IPS DF 4.7 (cell line): ENCODE data around the gene TDRD1.

Experiments
- DNase-seq: peaks from one replicate; pipeline ENCODE4 v3.0.0-alpha.2; 2013; ENCODE audit warnings: low spot score; ENCODE audit errors: extremely low read depth

Gene TDRD1

DNA sequence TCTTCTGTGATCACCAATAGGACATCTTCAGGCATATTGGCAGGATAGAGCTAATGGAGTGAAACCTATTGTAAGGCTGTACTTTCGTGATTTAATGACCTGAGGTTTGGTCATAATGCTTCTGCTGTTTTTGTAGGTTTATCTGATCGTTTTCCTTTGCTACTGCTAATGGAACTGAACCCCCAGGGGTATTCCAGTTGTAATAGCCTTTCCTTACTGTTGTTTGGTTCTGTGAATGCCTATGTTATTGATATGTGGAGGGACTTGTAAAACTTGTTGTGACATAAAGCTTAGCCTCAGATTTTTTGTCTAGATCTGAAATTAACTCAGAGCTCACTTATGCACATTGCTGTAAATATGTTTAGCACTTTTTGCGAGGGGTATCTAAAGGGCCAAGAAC is 49.0 kb downstream of the TDRD1 start:
- no peak for DNase-seq

DNA sequence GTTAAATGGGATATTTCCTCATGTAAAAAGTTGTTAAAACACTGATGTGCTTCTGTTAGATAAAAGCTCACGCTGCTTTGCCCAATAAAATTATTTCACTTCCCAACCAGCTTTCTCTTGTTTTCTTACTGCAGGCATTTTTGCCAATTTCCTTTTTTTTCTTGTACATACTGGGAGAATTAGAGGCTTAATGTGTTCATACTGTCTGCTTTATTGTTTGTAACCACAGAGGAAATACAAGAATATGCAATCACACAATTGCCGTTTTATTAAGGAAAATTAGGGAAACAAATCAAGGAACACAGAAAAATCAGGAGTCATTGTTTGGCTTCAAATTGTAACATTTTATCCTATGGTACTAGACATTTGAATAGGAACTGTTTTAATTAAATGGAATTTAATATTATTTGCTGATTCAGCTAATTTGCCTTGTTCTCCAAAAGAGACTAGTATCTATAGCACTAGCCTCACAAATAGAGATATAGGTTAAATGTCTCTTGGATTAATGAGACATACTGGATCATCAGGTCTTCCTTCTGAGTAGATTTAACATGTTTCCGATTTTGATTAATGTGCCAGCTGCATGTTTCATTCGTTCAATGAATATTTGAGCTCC is 53.5 kb downstream of the TDRD1 start:
- DNase-seq, result no peak

DNA sequence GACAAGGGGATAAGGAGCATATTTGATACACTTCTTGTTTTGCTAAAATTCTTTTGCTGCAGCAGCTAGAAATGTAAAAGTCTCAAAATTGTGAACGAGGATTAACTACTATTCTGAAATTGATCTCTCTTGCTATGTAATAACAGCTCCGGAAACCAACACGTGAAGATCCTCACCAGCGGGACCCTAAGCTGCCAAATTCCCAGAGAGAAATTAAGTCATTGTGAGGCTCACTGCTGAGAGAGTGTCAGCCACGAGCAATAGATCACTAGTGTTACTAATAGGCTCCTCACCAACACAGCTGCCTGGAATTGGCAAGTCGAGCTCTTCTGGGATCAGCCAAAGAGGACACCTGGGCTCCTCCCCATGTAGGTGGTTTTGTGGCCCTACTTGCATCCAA is 54.3 kb downstream of the TDRD1 start:
- no peak for DNase-seq

DNA sequence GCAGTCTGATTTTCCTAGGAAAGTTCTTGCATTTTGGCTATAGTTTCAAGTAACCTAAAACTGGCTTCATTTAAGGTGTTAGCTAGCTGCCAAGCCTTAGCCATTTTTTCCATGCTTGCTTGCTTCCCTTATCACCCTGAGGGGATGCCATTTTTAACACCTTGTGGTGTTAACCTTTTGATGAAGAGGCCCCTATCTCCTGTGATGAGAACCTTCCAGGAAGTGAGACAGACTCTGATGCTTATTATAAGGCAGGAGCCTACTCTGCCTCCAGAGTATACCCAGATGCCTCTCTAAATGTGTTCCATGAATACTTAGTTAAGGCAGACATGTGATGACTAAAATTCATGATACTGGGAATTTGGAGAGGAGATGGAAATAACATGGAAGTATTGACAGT is 55.0 kb downstream of the TDRD1 start:
- no peak for DNase-seq

DNA sequence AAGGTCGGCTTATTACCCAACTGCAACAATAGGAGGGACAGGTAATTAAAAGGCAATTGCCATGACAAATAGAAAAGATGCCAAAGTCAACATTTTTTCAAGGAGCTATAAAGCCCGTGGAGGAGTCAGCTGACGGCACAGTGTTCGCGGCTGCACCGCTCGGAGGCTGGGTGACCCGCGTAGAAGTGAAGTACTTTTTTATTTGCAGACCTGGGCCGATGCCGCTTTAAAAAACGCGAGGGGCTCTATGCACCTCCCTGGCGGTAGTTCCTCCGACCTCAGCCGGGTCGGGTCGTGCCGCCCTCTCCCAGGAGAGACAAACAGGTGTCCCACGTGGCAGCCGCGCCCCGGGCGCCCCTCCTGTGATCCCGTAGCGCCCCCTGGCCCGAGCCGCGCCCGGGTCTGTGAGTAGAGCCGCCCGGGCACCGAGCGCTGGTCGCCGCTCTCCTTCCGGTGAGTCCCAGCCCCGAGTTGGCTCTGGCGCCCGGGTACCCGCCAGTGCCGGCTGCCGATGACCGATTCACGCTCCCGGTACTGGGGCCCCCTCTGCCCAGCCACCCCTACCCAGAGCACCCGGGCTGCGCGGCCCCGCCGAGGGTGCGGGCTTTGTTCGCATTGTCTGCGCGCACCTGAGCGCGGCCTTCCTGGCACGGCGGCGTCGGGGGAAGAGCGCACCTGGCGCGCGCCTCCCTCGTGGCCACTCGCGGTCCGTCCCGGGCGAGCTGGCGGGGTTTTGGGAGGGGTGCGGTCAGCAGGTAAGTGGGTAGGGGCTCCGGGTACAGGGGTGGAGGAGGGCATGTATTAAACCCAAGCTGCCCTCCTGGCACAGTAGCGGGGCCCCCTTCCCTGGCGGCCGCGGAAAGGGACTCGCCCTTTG is 60.2 kb downstream of the TDRD1 start, which contains the start of gene VWA2:
Gene VWA2, plus strand, starts transcription at position 138 of the 877 bp plus-strand sequence. CDS start 9,460 bp downstream, outside the sequence.
- DNase-seq, result no peak

DNA sequence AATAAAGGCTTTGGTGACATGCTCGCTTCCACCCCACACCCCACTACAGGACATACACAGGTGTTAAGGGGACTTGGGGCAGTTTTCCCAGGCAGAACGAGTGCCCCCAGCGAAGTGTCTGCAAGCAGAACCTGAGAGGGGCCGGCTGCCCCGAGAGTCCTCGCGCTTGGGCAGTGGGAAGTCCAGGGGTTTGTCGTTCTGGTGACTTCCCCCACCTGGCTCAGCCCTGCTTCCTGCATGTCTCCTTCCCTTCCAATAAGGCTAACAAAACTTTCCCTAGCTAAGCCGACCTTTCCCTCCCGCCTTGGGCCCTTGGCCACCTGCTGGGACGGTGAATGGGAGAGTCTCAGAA is 60.8 kb downstream of the TDRD1 start:
- no peak for DNase-seq

DNA sequence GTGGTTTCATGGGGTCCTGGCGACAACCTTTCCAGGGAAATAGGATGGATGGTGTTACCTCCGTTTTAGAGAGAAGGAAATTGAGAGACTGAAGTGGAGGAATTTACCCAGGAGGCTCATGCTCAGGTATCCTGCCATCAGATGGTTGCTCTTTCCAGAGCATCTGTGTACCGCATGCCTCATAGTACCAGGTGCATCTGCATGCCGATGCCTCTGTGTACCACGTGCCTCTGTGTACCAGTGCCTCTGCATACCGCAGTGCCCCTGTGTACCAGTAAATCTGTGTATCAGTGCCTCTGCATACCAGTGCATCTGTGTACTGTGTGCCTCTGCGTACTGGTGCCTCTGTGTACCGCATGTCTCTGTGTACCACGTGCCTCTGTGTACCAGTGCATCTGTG is 63.1 kb downstream of the TDRD1 start:
- DNase-seq, result no peak

DNA sequence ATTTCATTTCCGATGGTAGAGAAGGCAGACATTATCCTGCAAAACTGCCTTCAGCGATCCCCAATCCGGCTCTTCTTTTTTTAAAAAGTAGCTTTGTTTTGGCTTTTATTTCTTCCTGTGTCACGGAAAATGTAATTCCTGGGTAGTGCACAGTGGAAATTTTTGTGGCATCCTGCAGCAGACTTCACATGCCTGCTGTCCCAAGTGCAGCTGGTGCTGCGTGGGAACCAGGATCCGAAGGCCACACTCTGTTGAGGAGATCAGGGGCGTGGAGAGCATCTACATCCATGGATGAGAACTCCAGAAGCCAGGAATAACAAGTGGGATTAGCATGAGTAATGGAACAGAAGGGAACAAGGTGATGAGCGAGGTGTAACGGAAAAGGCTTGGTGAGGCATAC is 64.5 kb downstream of the TDRD1 start:
- no peak for DNase-seq

DNA sequence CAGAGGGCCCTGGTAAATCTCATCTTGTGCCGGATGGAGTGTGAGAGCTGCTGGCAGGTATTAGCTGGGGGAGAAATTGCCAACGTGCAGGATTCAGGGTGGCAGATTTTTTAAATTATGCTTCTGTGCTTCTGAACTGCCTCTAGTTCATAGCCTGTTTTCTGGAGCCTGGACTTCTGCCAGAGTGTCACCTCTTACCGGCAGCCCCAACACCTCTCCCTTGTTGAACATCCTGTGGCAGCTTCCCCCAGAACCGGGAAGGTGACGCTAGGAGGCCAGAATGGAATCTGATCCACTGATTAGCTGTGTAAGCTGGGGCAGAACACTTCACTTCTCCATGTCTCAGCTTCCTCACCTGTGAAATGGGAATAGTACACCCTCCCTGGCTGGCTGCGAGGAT is 65.0 kb downstream of the TDRD1 start:
- no peak for DNase-seq

DNA sequence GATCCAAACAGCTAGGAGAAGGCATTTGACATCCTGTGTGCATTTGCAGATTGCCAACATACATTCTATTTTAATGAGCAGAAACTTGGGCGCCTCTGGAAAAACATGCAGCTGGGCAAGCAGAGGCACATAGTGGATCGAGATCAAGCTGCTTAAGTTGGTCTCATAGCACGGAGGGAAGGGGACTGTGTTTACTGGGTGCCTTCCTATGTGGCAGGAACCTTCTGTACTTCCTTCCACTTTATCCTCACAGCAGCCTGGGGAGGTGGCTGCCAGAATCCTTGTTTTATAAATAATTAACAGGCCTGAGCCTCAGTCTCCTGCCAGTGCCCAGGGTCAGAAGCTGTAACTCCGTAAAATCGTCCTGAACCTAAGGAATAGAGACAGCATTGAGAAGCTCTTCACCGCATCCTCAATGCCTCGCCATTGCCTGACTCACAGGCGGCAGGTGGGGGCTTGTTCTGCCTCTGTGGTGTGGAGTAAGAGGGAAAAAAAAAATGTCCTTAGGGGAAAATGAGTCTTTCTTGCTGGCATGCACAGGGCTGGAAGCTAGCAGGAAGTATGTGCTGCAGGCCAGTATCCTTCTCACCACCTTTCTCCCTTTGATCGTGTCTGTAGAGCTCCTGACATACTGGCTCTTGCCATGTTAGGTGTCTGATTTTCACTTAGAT is 66.1 kb downstream of the TDRD1 start:
- DNase-seq, result no peak

DNA sequence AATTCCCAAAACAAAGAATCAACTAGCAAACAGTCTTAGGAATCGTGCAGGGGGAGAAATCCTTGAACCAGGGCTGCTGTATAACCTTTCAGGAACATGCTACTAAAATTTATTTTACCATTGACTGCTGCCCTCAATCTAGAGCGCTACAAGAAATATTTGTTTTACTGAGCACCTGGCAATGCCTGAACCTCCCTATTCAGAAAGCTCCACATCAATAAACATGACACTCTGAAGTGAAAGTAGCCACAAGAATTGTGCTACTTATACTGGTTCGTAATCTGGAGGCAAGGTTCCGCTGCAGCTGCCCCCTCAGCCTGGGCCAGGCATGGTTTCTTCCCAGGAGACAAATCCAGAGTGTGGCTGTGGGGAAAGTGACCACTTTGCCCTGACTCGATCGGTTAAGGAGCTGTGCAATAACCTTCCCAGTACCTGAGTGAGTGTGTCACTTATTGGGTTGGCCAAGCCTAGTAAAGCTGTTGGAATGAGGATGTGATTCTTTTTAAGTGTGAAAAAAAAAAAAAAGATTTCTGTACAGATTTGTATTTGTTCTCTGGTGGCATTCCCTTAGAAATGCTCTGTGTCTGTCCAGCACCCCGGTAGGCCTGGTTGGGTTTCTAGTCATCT is 67.6 kb downstream of the TDRD1 start:
- no peak for DNase-seq

DNA sequence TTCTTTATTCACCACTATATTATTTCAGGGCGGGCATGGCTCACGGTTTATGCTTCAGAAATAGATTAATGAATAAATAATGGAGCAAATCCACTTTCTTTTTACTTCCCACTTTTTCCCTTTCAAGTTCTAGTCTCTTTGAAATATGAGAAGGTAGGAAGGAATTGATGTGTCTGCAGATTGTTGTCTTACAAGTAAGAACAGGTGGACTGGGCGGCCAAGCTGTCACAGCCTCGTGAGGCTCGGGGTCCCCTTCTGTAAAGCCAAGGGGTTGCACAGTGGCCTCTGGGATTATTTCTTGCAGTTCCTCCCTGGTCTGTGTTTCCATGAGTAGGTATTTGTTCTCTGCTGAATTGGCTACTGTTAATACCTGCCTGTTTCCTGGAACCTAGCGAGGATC is 71.1 kb downstream of the TDRD1 start:
- DNase-seq, result no peak

DNA sequence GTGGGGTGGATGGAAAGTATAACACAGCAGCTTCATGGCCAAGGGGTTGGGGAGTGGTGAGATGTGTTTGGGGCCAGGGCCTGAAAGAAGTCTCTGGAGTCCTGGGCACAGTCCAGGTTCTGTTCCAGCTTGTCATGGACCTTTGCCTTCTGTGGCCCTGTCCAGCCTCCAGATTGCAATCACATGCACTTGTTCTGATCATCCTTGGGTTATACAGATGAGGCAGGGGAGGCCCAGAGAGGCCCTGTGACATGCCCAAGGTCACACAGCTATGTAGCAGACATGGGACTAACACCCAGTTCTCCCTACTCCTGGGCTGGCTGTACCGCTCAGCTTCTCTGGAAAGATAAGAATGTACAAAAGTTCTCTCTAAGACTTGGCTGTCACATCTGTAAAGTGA is 71.6 kb downstream of the TDRD1 start:
- DNase-seq, result no peak

DNA sequence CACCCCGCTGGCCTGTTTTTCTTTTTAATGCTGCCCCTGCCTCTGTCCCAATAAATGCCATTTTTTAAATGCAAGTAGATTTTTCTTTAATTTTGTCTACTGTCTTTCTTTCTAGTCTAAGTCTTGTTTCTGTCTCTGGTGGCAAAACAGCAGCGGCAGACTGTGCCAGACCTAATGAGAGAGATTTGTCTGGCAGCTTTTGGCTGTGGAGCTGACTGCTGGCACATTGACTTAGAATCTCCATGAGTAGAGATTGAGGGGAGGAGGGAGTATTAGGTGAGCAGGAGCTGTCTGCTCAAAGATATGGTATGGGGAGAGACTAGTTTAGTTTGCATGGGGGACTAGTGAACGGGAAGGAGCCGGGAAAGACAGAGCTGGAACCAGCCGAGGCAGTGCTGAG is 72.9 kb downstream of the TDRD1 start:
- DNase-seq, result no peak

DNA sequence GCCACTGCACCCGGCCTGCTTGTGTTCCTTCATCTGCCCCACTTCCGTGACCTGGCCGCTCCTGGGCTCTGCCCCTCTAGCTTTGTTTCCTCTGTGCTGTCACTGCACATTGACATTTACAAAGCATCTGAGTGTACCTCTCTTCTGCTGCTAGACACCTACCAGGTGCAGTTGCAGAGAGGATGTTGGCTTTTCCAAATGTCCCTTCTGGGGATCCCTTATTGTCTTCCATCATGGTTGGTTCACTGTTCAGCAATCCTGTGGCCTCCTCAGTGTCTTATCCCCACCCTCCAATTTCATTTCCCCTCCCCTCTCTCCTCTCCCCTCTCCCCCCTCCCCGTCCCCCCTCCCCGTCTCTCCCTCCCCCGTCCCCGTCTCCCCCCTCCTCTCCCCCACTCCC is 73.7 kb downstream of the TDRD1 start:
- no peak for DNase-seq

DNA sequence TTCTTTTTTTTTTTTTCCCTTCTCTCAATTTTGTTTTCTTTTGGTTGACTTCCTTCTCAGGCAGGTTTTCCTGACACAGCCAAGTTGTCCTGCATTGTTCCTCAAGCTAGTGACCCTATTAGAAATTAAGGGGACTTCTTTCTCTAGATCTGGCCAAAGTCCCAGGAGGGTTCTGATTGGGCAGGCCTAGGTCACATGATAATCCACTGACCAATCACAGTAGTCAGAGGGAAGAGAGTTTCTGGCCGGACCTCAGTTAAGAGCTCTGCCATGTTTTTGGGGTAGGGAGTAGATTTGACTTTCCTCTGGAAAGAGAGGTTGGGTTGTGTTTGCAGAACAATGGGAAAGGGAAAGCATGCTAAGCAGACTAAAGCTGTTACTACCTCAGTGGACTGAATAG is 76.1 kb downstream of the TDRD1 start:
- DNase-seq, result no peak

DNA sequence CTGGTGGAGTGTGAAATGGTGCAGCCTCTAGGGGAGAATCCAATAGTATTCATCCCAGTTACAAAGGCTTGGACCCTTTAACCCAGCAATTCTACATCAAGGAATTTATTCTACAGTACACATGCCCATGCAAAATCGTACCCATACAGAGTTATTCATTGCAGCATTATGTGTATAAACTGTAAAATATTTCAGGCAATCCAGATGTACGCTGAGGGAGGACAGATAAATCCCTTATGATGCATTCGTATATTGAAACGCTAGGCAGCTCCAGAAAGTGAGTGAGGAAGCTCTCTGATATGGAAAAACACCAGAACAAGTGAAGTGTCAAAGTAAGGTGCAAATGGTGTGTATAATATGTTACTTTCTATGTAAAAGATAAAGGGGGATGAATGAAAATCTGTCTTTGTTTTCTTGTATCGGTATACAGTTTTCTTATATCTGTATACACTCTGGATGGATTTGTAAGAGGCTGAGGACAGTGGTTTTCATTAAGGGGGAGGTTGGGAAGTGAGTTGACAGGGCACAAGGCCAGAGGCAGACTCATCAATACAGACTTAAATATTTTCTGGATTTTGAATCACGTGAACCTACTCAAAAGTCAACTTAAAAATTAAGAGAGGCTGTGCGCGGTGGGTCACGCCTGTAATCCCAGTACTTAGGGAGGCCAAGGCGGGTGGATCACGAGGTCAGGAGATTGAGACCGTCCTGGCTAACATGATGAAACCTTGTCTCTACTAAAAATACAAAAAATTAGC is 77.0 kb downstream of the TDRD1 start:
- DNase-seq, result no peak

DNA sequence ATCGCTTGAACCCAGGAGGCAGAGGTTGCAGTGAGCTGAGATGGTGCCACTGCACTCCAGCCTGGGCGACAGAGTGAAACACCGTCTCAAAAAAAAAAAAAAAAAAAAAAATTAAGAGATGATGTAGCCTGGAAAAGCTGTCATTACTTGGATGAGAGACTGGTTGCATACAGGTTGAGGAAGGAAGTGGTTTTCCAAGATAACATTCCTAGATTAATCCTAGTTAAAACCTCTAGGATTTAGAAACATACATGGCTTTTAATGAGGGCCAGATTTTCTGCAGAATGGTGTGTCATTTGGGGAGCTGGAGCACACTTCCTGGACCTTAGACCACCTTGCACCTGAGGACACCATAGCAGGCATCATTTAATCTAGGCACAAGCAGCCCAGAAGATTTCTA is 77.7 kb downstream of the TDRD1 start:
- no peak for DNase-seq

DNA sequence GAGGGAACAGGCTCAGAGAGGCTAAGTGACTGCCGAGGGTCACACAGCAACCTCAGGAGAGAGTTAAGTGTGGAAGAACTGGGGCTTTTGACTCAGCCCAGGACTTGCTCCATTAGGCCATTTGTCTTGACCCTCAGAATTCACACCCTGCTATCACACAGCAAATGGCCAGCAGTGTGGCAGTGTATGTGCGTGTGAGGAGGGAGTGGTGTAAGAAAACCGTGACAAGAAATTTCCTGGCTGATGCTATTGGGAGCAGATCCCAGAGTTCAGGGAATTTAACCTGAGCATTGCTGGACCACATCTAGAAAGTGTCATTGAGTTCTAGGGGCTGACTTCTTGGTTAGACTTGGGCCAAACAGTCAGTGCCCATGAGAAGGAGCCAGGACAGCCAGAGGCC is 78.3 kb downstream of the TDRD1 start:
- DNase-seq, result no peak

DNA sequence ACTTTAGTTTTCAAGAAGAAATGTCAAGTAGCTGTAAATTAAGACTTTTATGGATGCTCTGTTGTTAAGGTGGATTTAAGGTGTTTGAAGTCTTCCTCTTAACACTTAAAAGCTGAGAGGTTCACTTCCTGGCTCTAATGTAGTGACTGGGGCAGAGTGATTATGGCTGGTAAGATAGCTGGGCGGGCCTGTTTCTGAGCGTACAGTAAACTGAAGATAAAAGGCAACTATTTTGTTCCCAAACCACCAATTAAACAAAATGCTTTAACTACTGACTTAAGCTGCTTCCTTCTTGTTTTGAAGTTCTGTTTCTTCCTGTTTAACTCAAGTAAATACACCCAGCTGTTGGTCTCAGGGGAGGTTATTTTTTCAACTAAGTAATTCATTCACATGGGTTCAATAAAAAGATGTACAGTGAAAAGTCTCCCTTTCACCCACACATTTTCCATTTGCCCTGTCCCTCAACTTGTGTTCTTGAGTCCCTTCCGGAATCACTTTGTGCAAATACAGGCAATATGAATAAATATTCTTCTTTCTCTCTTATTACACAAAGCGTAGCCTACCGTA is 79.2 kb downstream of the TDRD1 start:
- DNase-seq, result no peak

DNA sequence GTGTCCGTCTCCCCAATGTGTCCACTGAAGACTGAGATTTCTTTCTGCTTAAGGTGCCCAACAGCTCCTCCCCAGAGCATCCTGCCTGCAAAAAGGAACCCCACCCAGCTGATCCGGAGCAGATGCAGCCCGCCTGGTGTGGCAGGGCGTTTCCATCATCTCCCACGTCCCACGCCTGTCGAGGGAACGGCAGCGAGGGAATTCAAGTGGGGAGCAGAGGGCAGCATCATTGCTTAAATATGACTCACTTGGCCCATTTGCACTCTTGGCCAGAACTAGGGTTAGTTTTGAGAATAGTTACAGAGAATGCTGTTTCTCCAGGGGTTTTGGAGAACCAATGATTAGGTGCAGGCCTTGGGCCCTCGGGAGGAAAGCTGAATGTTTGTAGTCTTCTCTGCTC is 80.7 kb downstream of the TDRD1 start:
- no peak for DNase-seq
